ENCODE measurements around the gene MARK1. TPM values are rescaled to one million over a fixed set of nuclear protein-coding genes. Genes with fewer than 3 reads are reported as not detected.
"Not testable (repeated sequence)": the region's sequence is repeated elsewhere in the genome, so short reads cannot be mapped to it uniquely, and the experiment has no call there.

MARK1 gene
- total RNA-seq, 1 donor from 2014 or later, result 9.3 TPM

- peak; percentile 12 for DNase-seq
Measured at GRCh38 chr1:220529521-220530020, 1.6 kb downstream of the MARK1 start.

GRCh38 chr1:220533504-220534109 is 5.7 kb downstream of the MARK1 start:
- DNase-seq, result no peak

GRCh38 chr1:220544901-220545303 is 17.0 kb downstream of the MARK1 start:
- DNase-seq, result no peak

- peak; percentile 18 for DNase-seq
Measured at GRCh38 chr1:220550811-220551399, 23.0 kb downstream of the MARK1 start.

- no peak for DNase-seq
Measured at GRCh38 chr1:220551718-220552117, 23.8 kb downstream of the MARK1 start.

GRCh38 chr1:220552672-220553260 is 24.8 kb downstream of the MARK1 start:
- no peak for DNase-seq

GRCh38 chr1:220556641-220557040 is 28.7 kb downstream of the MARK1 start:
- DNase-seq, result no peak

- DNase-seq, result no peak
Measured at GRCh38 chr1:220563564-220563963, 35.6 kb downstream of the MARK1 start.

GRCh38 chr1:220564216-220564615 is 36.3 kb downstream of the MARK1 start:
- no peak for DNase-seq

- no peak for DNase-seq
Measured at GRCh38 chr1:220565670-220566069, 37.7 kb downstream of the MARK1 start.

- no peak for DNase-seq
Measured at GRCh38 chr1:220566869-220567268, 38.9 kb downstream of the MARK1 start.

- no peak for DNase-seq
Measured at GRCh38 chr1:220572416-220572815, 44.5 kb downstream of the MARK1 start.

- no peak for DNase-seq
Measured at GRCh38 chr1:220573836-220574235, 45.9 kb downstream of the MARK1 start.

GRCh38 chr1:220575718-220576497 is 48.0 kb downstream of the MARK1 start:
- DNase-seq, result no peak

GRCh38 chr1:220577926-220578325 is 50.0 kb downstream of the MARK1 start:
- peak; percentile 7 for DNase-seq

GRCh38 chr1:220579317-220579716 is 51.4 kb downstream of the MARK1 start:
- no peak for DNase-seq

GRCh38 chr1:220592714-220593113 is 64.8 kb downstream of the MARK1 start:
- DNase-seq, result no peak

GRCh38 chr1:220594356-220594755 is 66.4 kb downstream of the MARK1 start:
- no peak for DNase-seq

GRCh38 chr1:220595179-220595578 is 67.2 kb downstream of the MARK1 start:
- no peak for DNase-seq

GRCh38 chr1:220604926-220605325 is 77.0 kb downstream of the MARK1 start:
- DNase-seq, result no peak

GRCh38 chr1:220605651-220606050 is 77.7 kb downstream of the MARK1 start:
- not testable (repeated sequence) for DNase-seq

GRCh38 chr1:220611100-220611499 is 83.2 kb downstream of the MARK1 start:
- not testable (repeated sequence) for DNase-seq

- peak; percentile 43 for DNase-seq
Measured at GRCh38 chr1:220616836-220617235, 88.9 kb downstream of the MARK1 start.

Data from tongue (tissue), 2 donors.